Peyer's patch (tissue), 4 donors: ENCODE results near the gene ELMO1. TPM values are rescaled to one million over a fixed set of nuclear protein-coding genes. Genes with fewer than 3 reads are reported as not detected.

Source experiments
- DNase-seq, 3 donors: peaks; one replicate each; pipeline ENCODE4 v3.0.0-alpha.2; 2017 to 2019
- H3K27ac ChIP-seq, 4 donors: fragments of 200-600 bp; sonication (generic); one replicate each; pipeline ENCODE4 v1.5.1; 2016 to 2019
- H3K27me3 ChIP-seq, 2 donors: fragments of 200-600 bp; sonication (generic); one replicate each; pipeline ENCODE4 v1.5.1; 2019
- H3K36me3 ChIP-seq, 3 donors: fragments of 200-600 bp; sonication (generic); one replicate each; pipeline ENCODE4 v1.5.1; 2016 to 2019
- H3K4me1 ChIP-seq, 4 donors: fragments of 200-600 bp; sonication (generic); one replicate each; pipeline ENCODE4 v1.5.1; 2016 to 2019
- H3K4me3 ChIP-seq, 4 donors: fragments of 200-600 bp; sonication (generic); 1 replicate in 3 of 4; 2 replicates in 1 of 4; pipeline ENCODE4 v1.5.1; 2016 to 2019; ENCODE audit warnings: mild to moderate bottlenecking in 1 of 4
- H3K9me3 ChIP-seq, 4 donors: fragments of 200-600 bp; sonication (generic); one replicate each; pipeline ENCODE4 v1.5.1; 2016 to 2019; ENCODE audit warnings: mild to moderate bottlenecking in 1 of 4
- POLR2A ChIP-seq, 2 donors: fragments of 450-650 bp; IDR thresholded peaks; one replicate each; pipeline ENCODE4 v1.5.1; 2017; ENCODE audit warnings: antibody characterized with exemption in 2 of 2, mild to moderate bottlenecking in 2 of 2, moderate library complexity in 2 of 2
- total RNA-seq, 4 donors: library from RNA; depleted of rRNA; stranded (reverse); fragments of >200 nt; gene quantifications; one replicate each; pipeline ENCODE4 v1.1.0, GENCODE V29; 2016
- TF ChIP-seq, protein P1 (sequence below), 6 experiments: fragments of 450-650 bp in 4 of 6; fragments of 200-600 bp in 2 of 6; sonication (generic) in 1 of 6; IDR thresholded peaks; one replicate each; pipeline ENCODE4 v1.5.1; 2017 to 2019; ENCODE audit warnings: antibody characterized with exemption in 6 of 6, mild to moderate bottlenecking in 3 of 6, moderate library complexity in 1 of 6

ELMO1 gene
- total RNA-seq, 4 donors from 2014 or later: 43.1 to 381 (median 72.2) TPM

DNA sequence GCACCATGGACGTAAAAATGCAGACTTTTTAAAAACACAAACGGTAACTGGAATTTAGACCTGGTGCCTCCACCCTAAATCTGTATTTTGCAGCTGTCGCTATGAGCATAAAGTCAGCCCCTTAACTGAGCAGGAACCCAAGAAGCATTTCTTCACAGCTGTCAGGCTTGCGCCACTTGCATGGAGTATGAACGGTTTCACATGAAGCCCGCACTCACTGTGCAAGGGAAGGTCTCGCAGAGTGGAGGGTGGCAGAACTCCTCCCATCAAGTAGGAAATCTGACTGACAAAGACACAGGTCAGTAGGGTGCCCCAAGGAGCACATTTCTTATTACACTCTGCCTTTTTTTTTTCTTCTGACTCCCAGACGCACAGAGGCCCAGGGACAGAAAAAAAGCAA is 58.5 kb downstream of the ELMO1 start:
- Histone ChIP-seq H3K4me1 (peaks cover 0 to 27% (median 7%) of the 10 kb centered on the region in 4 donors), H3K4me3 (no peak overlapping the region), H3K27me3 (no peaks in the 10 kb centered on the region), H3K27ac (no peak overlapping the region), H3K9me3 (no peaks in the 10 kb centered on the region), H3K36me3 (no peaks in the 10 kb centered on the region)
- no peak for DNase-seq
- TF ChIP-seq POLR2A (IDR thresholded peaks at IDR 0.05): no peak
- TF ChIP-seq, protein P1, sequence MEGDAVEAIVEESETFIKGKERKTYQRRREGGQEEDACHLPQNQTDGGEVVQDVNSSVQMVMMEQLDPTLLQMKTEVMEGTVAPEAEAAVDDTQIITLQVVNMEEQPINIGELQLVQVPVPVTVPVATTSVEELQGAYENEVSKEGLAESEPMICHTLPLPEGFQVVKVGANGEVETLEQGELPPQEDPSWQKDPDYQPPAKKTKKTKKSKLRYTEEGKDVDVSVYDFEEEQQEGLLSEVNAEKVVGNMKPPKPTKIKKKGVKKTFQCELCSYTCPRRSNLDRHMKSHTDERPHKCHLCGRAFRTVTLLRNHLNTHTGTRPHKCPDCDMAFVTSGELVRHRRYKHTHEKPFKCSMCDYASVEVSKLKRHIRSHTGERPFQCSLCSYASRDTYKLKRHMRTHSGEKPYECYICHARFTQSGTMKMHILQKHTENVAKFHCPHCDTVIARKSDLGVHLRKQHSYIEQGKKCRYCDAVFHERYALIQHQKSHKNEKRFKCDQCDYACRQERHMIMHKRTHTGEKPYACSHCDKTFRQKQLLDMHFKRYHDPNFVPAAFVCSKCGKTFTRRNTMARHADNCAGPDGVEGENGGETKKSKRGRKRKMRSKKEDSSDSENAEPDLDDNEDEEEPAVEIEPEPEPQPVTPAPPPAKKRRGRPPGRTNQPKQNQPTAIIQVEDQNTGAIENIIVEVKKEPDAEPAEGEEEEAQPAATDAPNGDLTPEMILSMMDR (IDR thresholded peaks at IDR 0.05): no peak

DNA sequence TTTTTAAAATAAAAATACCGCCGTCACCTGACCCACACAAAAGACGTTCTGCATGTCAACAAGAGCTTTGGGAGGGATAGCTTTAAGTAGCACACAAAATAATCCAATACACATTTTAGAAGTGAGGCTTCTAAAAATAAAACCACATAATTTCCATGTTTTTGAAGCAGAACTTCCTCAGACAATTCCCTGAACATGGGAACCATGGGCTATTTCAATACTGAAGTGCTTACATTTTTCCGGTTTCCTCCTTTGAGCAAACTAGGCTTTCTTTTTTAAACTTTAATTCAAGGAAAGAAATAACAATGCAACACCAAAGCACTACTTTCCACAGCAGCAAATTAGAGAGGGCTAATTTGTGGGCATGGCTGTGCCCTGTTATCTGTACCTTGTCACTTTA is 59.9 kb downstream of the ELMO1 start:
- no peak for DNase-seq
- H3K4me3 ChIP-seq: no peak overlapping the region
- TF ChIP-seq, protein P1 (IDR thresholded peaks at IDR 0.05): no peak
- TF ChIP-seq POLR2A (IDR thresholded peaks at IDR 0.05): no peak
- H3K4me1 ChIP-seq: peaks cover 0 to 21% (median 7%) of the 10 kb centered on the region in 4 donors
- no peaks in the 10 kb centered on the region for H3K9me3 ChIP-seq
- no peaks in the 10 kb centered on the region for H3K27me3 ChIP-seq
- H3K27ac ChIP-seq: no peak overlapping the region
- no peaks in the 10 kb centered on the region for H3K36me3 ChIP-seq

DNA sequence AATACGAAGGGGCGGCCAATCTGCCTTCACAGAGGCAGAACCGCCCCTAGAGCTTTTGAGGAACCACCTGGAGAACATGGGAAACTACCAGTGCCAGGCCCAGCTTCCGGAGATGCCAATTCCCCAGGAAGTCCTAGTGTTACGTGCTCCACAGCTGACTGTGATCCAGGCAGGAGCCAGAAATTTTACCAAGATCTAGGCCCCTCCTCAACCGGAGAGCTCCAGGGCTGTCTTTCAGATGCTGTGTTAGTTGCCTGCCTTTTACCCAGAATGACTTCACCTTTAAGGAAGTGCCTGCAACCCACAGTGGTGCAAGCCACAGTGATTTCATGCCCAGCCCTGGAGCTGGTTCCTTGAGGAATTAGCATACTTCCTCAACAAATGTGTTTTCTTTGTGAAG is 62.9 kb downstream of the ELMO1 start:
- Histone ChIP-seq H3K4me3 (no peak overlapping the region), H3K4me1 (peaks cover 0 to 5% (median 0%) of the 10 kb centered on the region in 4 donors), H3K9me3 (no peaks in the 10 kb centered on the region), H3K27me3 (no peaks in the 10 kb centered on the region), H3K36me3 (no peaks in the 10 kb centered on the region), H3K27ac (no peak overlapping the region)
- no peak for TF ChIP-seq POLR2A (IDR thresholded peaks at IDR 0.05)
- TF ChIP-seq, protein P1 (IDR thresholded peaks at IDR 0.05): no peak
- DNase-seq: peak in 1 of 3 donors; percentile 57

DNA sequence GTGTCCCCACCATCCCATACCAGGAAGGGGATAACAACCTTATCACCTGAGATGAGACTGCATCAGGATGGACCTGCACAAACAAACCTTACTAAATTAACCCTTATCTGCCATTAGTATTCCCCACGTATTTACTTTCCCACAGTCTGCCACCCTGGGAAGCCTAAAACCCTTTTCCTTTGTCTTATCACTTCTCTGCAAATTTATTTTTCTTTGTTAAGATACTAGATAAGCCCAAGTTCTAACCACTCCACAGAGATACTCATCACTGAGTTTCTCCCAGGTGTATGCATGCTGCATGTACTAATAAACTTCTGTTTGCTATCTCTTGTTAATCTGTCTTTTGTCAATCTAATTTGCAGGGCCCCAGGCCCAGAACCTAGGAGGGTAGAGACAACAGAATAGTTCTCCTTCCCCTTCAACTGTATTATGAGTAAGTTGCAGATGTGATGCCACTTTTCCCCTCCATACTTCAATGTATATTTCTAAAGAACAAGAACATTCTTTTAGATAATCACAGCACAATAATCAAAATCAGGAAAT is 66.0 kb downstream of the ELMO1 start:
- DNase-seq: no peak
- Histone ChIP-seq H3K27me3 (no peaks in the 10 kb centered on the region), H3K4me3 (no peak overlapping the region), H3K27ac (no peak overlapping the region), H3K9me3 (no peaks in the 10 kb centered on the region), H3K36me3 (no peaks in the 10 kb centered on the region), H3K4me1 (no peaks in the 10 kb centered on the region)
- no peak for TF ChIP-seq POLR2A (IDR thresholded peaks at IDR 0.05)
- TF ChIP-seq, protein P1 (IDR thresholded peaks at IDR 0.05): no peak

DNA sequence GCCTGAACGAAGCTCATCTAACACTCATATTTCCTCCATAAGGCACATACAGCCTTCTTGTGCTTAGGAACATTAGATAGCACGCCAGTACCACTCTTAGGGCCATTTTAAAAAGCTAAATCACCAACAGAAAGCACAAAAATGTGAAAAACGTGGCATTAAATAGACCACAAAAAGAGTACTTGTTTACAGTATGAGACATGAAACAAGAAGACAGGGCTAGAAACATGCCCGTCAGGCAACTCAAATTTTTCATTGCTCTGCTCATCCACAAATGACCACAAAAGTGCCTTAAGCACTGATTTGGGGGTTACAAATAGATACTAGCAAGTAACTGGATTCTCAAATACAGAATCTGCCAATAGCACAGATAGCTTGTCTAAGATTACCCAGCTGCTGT is 67.8 kb downstream of the ELMO1 start:
- no peak for DNase-seq
- Histone ChIP-seq H3K27ac (no peak overlapping the region), H3K27me3 (no peaks in the 10 kb centered on the region), H3K36me3 (no peaks in the 10 kb centered on the region), H3K4me1 (no peaks in the 10 kb centered on the region), H3K4me3 (no peak overlapping the region), H3K9me3 (peaks cover 0 to 5% (median 0%) of the 10 kb centered on the region in 4 donors)
- TF ChIP-seq, protein P1 (IDR thresholded peaks at IDR 0.05): no peak
- no peak for TF ChIP-seq POLR2A (IDR thresholded peaks at IDR 0.05)
